Gastrocnemius medialis (tissue), 4 donors: Measurements from ENCODE around the gene IP6K3. TPM values are rescaled to one million over a fixed set of nuclear protein-coding genes. Genes with fewer than 3 reads are reported as not detected.

Experiments used
- ATAC-seq, 2 donors: fragments of 150-250 bp; one replicate each; pipeline ENCODE4 v1.9.1; 2016
- DNase-seq, 2 donors: peaks; one replicate each; pipeline ENCODE4 v3.0.0-alpha.2; 2019
- H3K27ac ChIP-seq, 4 donors: fragments of 200-600 bp; sonication (generic); 1 replicate in 1 of 4; 2 replicates in 3 of 4; pipeline ENCODE4 v1.5.1; 2016 to 2018; ENCODE audit warnings: mild to moderate bottlenecking in 2 of 4, moderate library complexity in 1 of 4
- H3K27me3 ChIP-seq, 3 donors: fragments of 200-600 bp; sonication (generic) in 2 of 3; 1 replicate in 1 of 3; 2 replicates in 2 of 3; pipeline versions ENCODE4 v1.5.1 to v1.6.0; 2016 to 2019; ENCODE audit warnings: mild to moderate bottlenecking in 1 of 3, moderate library complexity in 1 of 3
- H3K36me3 ChIP-seq, 2 donors: fragments of 200-600 bp; sonication (generic) in 1 of 2; one replicate each; pipeline ENCODE4 v1.5.1; 2017 to 2018
- H3K4me1 ChIP-seq, 2 donors: fragments of 200-600 bp; sonication (generic) in 1 of 2; one replicate each; pipeline ENCODE4 v1.5.1; 2016 to 2017; ENCODE audit warnings: mild to moderate bottlenecking in 2 of 2
- H3K4me3 ChIP-seq, 4 donors: fragments of 200-600 bp; sonication (generic) in 3 of 4; 1 replicate in 1 of 4; 2 replicates in 3 of 4; pipeline ENCODE4 v1.5.1; 2016 to 2019; ENCODE audit warnings: mild to moderate bottlenecking in 2 of 4
- H3K9me3 ChIP-seq, 3 donors: fragments of 200-600 bp; sonication (generic) in 2 of 3; 1 replicate in 1 of 3; 2 replicates in 2 of 3; pipeline ENCODE4 v1.5.1; 2016 to 2019
- POLR2A ChIP-seq, 2 donors: fragments of 450-650 bp; IDR thresholded peaks; one replicate each; pipeline ENCODE4 v1.6.1; 2017; ENCODE audit warnings: antibody characterized with exemption in 2 of 2, mild to moderate bottlenecking in 2 of 2, moderate library complexity in 2 of 2
- in situ Hi-C, 4 donors: fragments of 200-750 bp; cut with MboI; loops; one replicate each; pipeline versions ENCODE4 v1.15.0 to v1.8.0; 2017; ENCODE audit warnings: low sequenced_read_pairs in 4 of 4
- intact Hi-C: fragments of 100-400 bp; cut with DNase I; formaldehyde crosslinking; loops from one replicate; pipeline ENCODE4 v1.15.1; 2023; ENCODE audit warnings: low total_unique reads
- total RNA-seq, 4 donors: library from RNA; depleted of rRNA; stranded (reverse); fragments of >200 nt; gene quantifications; one replicate each; pipeline versions ENCODE4 v1.1.0 to v1.2.3, GENCODE V29; 2016
- TF ChIP-seq, protein P1 (sequence below), 5 experiments: fragments of 450-650 bp in 3 of 5; fragments of 200-600 bp in 2 of 5; sonication (generic) in 2 of 5; IDR thresholded peaks in 4 of 5; conservative IDR thresholded peaks in 1 of 5; 1 replicate in 4 of 5; 2 replicates in 1 of 5; pipeline ENCODE4 v1.5.1; 2016 to 2019; ENCODE audit warnings: antibody characterized with exemption in 5 of 5, mild to moderate bottlenecking in 3 of 5, moderate library complexity in 3 of 5

The IP6K3 gene
- total RNA-seq, 4 donors from 2014 or later = 287 to 570 (median 348) TPM

DNA sequence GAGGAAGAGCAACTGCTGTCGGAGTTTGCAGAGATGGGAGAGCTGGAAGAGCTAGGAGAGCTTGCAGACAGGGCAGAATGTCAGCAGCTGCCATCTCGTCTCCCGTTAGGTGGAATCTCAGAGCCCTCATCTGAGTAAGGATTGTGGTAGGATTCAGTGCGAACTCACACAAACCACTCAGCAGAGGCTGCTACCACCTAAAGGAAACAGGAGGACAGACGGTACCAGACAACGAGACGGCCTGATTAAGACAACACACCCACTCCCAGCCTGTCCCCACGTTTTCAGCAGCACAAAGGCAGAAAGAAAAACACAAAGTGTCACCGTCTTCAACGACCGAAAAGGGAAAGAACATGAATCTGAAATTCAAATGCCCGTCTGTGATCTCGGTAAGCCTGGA is 38.1 kb upstream of the IP6K3 start:
- Histone ChIP-seq H3K4me1 (peaks cover 40 to 43% of the 10 kb centered on the region in 2 donors), H3K36me3 (peaks cover 0 to 52% of the 10 kb centered on the region in 2 donors), H3K27ac (no peak overlapping the region), H3K27me3 (no peaks in the 10 kb centered on the region), H3K4me3 (no peak overlapping the region), H3K9me3 (no peaks in the 10 kb centered on the region)
- TF ChIP-seq POLR2A (IDR thresholded peaks at IDR 0.05) = no peak
- TF ChIP-seq, protein P1, sequence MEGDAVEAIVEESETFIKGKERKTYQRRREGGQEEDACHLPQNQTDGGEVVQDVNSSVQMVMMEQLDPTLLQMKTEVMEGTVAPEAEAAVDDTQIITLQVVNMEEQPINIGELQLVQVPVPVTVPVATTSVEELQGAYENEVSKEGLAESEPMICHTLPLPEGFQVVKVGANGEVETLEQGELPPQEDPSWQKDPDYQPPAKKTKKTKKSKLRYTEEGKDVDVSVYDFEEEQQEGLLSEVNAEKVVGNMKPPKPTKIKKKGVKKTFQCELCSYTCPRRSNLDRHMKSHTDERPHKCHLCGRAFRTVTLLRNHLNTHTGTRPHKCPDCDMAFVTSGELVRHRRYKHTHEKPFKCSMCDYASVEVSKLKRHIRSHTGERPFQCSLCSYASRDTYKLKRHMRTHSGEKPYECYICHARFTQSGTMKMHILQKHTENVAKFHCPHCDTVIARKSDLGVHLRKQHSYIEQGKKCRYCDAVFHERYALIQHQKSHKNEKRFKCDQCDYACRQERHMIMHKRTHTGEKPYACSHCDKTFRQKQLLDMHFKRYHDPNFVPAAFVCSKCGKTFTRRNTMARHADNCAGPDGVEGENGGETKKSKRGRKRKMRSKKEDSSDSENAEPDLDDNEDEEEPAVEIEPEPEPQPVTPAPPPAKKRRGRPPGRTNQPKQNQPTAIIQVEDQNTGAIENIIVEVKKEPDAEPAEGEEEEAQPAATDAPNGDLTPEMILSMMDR (IDR thresholded peaks at IDR 0.05 in 4 of 5, conservative IDR thresholded peaks at IDR 0.05 in 1 of 5) = no peak
- DNase-seq = no peak
- intact Hi-C loops (loop anchor here (5.0 kb wide), 2 partner anchors 152 to 197 kb away; no protein-coding TSS in a partner anchor), in situ Hi-C loops (no loop called here)
- no peak for ATAC-seq

- TF ChIP-seq, protein P1 (IDR thresholded peaks at IDR 0.05 in 4 of 5, conservative IDR thresholded peaks at IDR 0.05 in 1 of 5) = no peak
- TF ChIP-seq POLR2A (IDR thresholded peaks at IDR 0.05) = no peak
- intact Hi-C loops (no loop called here), in situ Hi-C loops (no loop called here)
- Histone ChIP-seq H3K27me3 (no peaks in the 10 kb centered on the region), H3K4me3 (no peak overlapping the region), H3K27ac (no peak overlapping the region), H3K9me3 (no peaks in the 10 kb centered on the region), H3K36me3 (peaks cover 0 to 61% of the 10 kb centered on the region in 2 donors), H3K4me1 (peaks cover 38 to 40% of the 10 kb centered on the region in 2 donors)
- ATAC-seq = no peak
- no peak for DNase-seq
Measured at GRCh38 chr6:33783781-33784520, 37.2 kb upstream of the IP6K3 start.

DNA sequence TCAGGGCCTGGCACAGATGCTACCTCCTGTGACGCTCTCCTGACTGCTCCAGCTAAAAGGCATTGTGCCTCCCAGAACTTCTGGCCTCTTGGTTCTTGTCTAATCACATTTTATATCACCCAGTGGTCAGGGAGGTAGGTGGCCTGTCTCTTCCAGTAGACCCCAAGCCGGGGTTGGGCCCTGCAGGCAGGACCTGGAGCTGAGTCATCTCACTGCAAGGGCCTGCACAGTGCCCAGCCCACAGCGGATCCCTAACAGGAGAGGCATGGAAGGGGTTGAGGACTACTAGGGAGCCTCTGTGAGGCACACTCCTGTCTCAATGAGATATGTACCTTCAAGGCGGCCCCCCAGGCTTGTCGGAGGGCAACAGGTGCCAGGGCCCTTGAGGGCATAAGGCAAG is 35.9 kb upstream of the IP6K3 start:
- peaks cover 0 to 74% of the 10 kb centered on the region in 2 donors for H3K36me3 ChIP-seq
- intact Hi-C loops = no loop called here
- ATAC-seq = no peak
- in situ Hi-C loops = no loop called here
- no peak overlapping the region for H3K27ac ChIP-seq
- no peak for TF ChIP-seq POLR2A (IDR thresholded peaks at IDR 0.05)
- TF ChIP-seq, protein P1 (IDR thresholded peaks at IDR 0.05 in 4 of 5, conservative IDR thresholded peaks at IDR 0.05 in 1 of 5) = no peak
- peaks cover 34 to 35% of the 10 kb centered on the region in 2 donors for H3K4me1 ChIP-seq
- H3K9me3 ChIP-seq = no peaks in the 10 kb centered on the region
- no peak overlapping the region for H3K4me3 ChIP-seq
- no peak for DNase-seq
- H3K27me3 ChIP-seq = no peaks in the 10 kb centered on the region

GRCh38 chr6:33781131-33781975 is 34.6 kb upstream of the IP6K3 start:
- peaks cover 22 to 23% of the 10 kb centered on the region in 2 donors for H3K4me1 ChIP-seq
- ATAC-seq = peak in 1 of 2 donors; percentile 12

More at GRCh38 chr6:33781131-33781975, 34.6 kb upstream of the IP6K3 start:
- Histone ChIP-seq H3K27me3 (no peaks in the 10 kb centered on the region), H3K4me3 (no peak overlapping the region), H3K9me3 (no peaks in the 10 kb centered on the region), H3K36me3 (peaks cover 2 to 87% of the 10 kb centered on the region in 2 donors), H3K27ac (no peak overlapping the region)
- intact Hi-C loops = no loop called here
- DNase-seq = no peak
- TF ChIP-seq POLR2A (IDR thresholded peaks at IDR 0.05) = no peak
- TF ChIP-seq, protein P1 (IDR thresholded peaks at IDR 0.05 in 4 of 5, conservative IDR thresholded peaks at IDR 0.05 in 1 of 5) = no peak
- in situ Hi-C loops = no loop called here
